Fibroblast of skin of left biceps (primary cell): Measurements from ENCODE around the gene PPME1.

Experiments used
- DNase-seq, 2 experiments: peaks; one replicate each; pipeline ENCODE4 v3.0.0-alpha.2; 2013; ENCODE audit warnings: low read depth in 2 of 2

The PPME1 gene

DNA sequence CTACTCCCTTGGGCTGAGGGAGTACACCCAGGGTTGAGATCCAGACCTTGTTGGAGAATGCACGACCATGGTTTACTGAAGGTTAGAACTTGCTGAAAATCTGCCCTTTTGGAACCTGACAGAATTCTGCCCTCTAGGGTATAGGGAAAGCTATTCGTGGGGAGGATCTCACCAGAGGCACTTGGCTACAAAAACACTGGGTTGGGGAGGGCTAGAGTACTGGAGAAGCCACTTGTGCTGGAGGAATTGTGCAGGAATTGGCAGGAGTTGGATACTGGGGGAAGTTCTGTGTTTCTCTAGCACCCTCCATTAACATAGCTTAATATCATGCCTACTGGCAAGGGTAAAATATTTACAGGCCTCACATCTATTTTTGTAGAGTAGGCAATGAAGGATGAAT lies 55.8 kb downstream of the PPME1 start:
- no peak for DNase-seq

DNA sequence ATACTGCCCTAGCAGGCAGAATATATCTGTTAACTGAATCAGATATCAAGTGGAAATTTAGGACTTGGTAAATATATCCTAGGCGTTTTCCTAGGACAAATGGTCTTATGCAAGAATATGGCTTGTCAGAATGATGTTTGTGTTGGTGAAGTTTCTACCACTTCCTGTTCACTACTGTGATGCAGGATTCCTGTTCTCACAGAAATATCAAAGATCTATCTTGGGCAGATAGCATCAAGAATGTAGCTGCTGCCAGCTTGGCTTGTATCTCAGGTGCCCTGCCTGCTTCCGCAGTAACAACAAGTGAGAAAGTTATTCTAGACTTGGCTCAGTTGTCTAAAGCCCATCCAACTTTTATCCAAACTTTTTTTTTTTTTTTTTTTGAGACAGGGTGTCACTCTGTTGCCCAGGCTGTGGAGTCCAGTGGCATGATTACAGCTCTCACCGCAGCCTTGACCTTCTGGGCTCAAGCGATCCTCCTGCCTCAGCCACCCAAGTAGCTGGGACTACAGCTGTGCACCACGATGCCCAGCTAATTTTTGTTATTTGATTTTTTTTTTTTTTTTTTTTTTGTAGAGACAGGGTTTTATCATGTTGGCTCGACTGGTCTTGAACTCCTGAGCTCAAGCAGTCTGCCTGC lies 61.3 kb downstream of the PPME1 start:
- no peak for DNase-seq

DNA sequence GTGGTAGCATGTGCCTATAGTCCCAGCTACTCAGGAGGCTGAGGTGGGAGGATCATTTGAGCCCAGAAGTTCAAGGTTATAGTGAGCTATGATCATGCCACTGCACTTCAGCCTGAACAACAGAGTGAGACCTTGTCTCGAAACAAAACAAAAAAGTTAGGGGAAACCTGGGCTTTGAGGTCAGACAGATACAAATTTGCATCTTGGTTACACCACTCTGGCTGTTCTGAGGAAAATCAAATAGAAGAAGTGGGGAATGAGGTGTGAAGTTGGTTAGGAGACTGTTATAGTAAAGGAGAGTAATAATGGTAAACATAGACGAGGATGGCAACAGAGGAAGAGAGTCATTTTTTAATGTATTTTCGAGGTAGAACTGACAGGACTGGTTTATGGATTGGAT lies 62.6 kb downstream of the PPME1 start:
- no peak for DNase-seq

DNA sequence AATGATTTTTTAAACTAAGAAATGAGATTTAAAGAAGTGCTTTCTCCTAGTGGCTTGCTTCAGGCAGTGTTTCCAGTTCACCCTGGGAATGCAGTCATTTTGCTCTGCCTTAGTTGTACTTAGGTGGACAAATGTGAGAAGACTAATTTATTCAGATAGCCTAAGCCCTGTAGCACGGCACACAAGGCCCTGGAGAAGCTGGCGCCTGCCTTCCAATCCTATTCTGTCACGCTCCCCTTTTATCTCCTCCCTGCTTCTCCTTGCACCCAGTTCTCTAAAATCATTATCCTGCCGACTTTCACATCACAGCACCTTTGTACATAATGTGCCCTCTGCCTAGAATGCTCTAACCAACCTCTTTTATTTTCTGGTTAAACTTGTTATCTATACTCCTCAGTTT lies 64.0 kb downstream of the PPME1 start:
- DNase-seq: no peak

DNA sequence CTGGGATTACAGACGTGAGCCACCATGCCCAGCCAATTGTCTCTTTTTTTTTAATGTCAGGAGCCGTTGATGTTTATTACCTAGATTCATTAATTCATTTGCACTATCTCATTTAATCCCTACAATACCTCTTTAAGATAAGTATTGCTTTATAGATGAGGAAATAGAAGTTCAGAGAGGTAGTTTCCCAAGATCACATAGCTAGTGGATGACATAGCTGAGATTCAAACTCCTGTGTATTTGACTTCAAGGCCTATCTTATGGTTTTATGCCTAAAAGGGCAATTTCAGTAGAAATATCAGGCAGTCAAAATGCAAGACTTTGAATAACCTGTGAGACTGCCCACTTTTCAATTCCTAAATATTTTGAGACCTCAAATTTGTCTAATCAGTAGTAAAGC lies 66.5 kb downstream of the PPME1 start:
- no peak for DNase-seq

DNA sequence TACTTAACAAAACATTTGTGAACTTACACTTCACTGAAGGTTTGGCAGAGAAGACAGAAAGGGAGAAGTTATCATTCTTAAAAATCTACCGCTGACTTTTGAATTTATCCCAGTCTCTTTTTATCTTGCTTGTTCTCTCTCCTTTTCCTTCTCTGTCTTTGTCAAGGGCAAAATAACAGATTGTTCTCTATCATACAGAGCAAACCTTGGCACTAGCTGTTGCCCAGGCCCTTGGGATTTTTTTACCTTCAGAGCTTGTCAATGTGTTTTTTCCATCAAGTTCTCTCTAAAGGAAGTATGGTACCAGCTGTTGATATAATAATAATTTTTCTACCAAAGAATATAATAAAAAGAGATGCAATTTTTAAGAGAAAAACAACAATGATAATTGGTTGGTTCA lies 67.2 kb downstream of the PPME1 start:
- DNase-seq: no peak

DNA sequence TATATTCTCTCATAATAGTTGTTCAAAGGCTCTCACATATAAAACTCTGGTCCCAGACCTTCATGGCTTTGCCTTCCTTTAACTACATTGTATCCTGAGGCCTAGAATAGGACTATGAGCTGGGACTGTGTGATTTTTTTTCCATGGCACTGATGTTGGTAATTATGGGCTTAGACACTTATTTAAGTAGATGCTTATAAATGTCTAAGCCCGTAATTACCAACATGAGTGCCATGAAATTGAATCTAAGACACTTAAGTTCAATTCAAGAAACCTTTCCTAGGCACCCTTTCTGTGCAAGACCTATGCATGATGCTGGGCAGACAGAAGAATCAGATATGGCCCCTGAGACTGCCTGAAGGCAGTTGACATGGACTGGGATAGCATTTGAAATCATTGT lies 77.4 kb downstream of the PPME1 start:
- DNase-seq: no peak

DNA sequence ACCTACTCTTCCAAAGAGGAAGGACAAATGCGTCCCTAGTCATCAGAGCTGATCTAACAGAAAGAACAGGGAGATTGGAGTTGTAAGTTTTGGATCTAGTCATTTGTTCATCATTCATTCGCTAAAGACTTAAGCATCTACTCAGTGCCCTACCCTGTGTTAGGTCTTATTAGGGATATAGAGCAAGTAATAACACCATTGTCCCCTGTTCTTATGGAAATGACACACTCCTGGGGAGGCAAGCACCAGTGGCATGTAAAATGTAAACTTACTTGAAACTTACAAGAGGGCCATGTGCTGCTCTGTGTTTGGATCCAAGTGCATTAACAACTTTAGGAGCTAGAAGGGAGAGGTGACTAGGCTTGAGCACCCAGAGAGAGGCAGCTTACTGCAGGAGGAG lies 78.4 kb downstream of the PPME1 start:
- DNase-seq: no peak

DNA sequence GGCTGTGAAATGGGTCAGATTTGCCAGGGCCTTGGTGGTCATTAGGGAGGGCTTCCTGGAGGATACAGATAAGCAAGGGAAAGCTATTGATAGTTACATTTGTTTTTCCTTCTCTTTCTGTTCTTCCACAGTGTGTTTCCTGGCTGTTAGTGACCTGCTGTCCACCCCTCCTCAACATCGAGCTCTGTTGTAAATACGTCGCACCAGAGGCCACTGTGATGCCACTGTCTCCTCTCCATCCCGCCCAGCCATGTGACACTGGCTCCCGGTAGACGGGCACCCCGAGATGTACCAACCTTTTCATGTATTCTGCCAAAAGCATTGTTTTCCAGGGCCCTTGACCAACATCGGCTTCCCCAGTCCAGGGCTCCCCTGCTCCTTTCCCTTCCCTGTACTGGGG lies 82.3 kb downstream of the PPME1 start:
- no peak for DNase-seq

DNA sequence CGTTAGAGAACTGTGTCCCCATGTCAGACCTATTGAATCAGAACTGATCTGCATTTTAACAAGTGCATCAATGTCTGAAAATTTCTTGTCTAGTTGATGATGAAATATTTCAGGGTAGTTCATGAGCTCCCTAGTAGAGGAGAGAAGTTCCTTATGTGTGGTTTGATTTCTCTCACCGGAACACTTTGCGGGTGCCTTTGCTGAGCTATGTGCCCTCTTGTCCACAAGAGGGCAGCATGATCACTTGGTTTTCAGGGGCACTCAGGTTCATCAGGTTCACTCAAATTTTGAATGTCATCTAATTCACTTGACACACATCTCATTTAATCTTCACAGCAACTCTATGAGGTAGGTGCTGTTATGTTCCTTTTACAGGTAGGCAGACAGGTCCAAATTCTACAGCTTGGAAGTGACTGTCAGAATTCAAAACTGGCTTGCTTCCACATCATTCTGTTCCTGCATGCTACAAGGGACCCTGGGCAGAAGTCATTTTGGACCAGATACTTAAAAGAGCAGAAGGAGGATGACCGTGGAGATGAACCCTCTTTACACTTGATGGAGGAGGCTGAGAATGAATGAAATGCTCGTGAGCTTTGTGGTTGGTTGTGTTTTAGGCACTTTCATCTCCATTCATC lies 84.8 kb downstream of the PPME1 start:
- peak in 1 of 2 experiments; percentile 23 for DNase-seq

DNA sequence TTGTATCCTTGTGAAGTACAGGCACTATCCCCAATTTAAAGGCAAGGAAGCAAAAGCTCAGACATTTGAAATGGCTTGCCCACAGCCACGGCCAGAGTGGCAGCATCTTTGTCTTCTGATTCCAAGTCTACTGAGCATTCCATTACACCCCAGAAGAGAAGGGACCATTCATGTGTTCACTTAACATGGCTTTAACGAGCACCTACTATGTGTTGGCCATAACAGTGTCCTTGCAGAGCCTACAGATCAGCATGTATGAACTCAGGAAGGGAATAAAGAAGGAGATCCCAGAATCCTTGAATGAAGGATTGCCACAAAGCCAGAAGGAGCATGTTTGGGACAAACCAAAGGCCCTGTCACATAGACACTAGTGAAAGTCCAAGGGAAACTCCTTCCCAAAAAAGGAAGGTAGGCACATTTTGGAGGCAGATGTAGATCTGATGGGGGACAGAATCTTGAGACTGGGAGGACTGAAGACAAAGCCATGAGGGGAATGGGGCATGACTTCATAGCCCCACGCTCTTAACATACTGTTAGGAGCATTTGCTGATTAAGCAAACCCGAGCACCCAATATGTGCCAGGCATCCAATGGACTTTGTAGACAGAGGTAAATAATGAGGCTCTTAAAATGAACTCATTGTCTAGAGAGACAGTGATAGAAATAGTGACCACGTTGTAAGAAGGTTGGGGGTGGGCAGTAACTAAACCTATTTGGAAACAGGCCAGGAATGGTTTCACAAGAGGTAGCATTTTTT lies 85.5 kb downstream of the PPME1 start:
- DNase-seq: no peak

DNA sequence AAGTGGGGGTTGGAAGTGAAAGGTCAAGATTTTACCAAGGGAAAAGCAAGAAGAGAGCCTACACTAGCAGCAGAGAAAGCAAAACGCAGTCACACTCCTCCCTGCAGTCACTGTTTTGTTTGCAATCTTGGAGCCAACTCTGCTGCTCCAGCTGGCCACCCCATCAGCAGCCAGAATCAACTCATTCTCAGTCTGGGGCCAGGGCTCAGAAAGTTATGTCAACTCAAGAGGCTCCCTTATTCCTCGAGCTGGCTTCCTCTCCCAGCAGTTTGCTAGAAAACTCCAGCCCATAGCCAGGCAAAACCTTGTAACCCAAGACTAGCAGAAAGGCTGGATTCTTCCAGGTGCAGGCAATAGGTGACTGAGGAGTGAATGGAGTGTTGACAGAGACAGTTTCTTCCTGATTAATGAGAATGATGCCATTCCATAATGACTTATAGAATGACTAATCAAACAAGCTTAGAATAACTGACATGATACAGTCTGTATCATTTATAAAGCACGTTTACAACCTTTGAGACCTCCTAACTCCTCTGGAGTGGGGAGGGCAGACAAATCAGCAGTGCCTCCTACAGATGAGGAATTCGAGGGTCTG lies 87.0 kb downstream of the PPME1 start:
- peak in 1 of 2 experiments; percentile 5 for DNase-seq

DNA sequence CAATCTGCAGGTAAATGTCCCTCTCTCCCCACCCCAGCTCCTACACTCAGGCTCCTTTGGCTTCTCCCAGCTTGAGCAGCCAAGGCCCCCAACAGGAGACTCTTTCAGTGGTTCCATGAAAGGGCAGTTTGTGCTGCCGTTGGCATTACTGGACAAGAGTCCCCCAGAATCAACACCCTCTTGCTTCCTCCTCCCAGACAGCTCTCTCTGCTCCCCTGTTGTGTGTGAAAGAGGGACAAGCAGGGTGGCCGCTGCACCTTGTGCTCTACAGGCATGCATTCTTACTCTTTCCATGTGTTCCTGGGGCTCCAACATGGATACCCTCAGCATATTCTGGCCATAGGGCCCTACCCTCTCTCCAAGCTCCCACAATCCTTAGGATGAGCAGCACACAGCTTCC lies 91.6 kb downstream of the PPME1 start:
- no peak for DNase-seq

DNA sequence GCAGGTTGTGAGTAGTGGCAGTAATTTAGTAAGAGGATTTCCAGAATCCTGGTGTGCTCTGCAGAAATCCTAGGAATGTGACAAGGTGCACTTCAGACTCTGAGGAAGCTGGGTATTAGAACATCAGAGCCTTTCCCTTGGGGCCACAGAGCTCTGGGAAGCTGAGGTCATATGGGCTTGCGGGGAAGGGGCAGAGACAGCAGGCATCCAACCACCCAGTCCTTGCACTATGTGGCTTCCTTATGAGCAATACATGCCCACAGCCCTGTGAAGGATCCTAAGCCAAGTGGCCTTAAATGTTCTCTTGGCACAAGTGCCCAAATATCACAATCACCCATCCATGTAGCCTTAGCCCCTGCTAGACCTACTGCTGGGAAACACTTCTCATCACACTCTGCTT lies 94.2 kb downstream of the PPME1 start:
- DNase-seq: no peak

DNA sequence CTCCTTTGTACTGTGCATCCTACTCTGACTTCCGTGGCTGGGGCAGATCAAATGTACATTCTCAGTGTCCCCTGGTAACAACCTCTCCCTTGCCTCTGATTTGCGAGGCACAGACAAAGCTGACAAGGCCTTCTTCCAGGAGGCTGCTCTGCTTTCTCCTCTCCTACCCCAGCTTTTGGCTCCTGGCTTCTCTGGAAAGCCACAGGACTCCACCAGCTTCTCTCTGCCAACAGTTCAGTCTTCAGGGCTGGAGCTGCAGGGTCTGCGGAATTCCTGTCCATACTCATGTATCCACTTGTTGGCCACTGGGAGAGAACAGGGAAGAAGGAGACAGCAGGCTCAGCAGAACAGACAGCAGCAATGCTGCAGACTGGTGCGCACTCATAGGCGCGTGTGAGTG lies 95.9 kb downstream of the PPME1 start:
- no peak for DNase-seq

DNA sequence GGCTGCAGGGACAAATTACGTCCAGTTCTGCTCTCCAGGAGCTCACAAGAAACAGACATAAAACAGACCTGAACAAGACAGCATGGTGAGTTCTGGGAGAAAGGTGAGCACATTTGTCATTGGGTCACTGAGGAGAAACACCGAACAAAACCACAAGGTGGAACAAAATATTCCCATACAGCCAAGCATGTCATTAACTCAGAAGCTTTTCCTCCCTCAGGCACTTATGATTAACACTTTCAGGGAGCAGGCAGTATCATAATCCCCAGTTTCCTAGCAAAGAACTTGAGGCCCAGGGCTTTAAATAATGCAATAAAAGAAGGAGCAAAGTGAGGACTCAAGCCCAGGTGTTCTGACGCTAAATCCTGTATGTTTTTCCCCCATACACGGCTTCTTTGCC lies 97.4 kb downstream of the PPME1 start:
- DNase-seq: no peak

DNA sequence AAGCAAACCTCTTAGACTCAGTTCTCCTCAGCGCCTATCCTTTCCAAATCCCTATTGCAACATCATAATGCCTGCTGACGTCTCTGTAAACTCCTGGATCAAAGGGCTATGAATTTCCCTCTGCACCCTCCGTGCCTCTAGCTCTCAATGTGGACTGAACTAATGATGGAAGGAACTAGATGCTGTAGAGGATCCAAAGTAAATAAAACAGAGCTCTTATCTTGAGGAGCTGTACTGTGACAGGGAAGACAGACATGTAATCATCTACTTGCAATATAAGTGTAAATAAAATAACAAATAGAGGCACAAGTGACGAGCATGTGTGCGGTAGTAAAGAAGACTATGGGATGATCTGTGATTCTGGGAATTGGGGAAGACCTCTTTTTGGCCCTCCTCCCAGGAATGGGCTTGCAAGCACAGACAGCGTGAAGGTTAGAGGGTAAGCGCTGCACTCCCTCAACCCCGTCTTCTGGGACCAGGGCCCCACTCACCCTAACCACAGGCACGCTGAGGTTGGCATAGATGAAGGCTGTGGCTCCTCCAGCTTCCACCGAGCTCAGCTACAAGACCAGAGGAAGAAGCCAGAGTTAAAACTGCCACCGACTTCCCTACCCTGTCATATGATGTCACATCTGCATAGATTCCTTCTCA lies 98.2 kb downstream of the PPME1 start:
- no peak for DNase-seq

DNA sequence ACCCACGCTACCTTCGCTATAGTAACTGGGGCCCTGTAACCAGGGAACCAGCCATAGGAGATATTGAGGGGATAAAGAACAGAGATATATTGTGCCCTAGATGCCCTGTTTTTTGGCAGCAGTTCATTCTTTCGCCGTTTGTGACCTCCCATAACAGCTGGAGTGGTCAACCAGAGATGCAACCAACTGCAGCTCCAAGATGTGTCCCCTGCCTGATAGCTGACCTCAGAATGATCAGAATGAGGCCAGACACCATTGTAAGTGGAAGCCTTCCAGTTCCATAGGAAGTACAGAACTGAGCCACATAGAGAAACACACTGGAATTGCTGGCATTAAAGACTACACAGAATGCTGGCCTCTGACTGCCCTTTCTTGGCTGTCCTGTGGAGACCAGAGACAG lies 101.2 kb downstream of the PPME1 start:
- no peak for DNase-seq

DNA sequence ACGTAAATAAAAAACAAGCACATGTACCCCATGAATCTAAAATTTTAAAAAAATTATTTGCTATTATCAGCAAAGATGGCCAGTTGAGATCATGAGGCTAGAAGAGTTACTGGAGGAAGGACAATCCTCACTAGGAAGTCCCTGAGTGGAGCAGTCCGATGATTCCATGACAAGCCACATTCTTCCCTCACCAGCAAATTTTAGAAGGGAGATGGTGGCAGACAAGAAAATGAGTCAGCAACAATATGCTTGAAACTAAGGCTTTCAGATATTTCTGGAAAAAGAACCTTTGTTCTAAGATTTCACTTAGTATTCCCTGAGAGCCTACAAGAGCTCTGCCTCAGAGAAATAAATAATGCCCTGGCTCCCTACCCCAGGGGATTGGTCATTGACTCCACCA lies 105.5 kb downstream of the PPME1 start:
- DNase-seq: no peak

DNA sequence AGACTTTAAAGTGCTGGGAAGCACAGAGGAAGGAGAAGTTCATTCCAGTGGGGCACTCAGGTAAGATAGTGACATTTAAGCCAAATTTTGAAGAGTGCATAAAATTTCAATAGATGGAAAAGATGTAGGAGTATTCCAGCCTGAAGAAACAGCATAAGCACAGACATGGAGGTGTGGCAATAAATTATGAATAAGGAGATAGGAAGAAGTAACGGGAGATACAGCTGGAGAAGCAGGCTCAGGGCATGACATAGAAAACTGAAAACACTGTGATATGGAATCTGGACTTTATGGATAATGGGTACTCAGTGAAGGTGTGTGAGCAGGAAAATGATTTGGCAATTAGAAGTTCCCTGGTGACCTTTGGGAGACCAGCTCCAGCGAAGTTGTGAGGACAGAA lies 107.0 kb downstream of the PPME1 start:
- DNase-seq: no peak

DNA sequence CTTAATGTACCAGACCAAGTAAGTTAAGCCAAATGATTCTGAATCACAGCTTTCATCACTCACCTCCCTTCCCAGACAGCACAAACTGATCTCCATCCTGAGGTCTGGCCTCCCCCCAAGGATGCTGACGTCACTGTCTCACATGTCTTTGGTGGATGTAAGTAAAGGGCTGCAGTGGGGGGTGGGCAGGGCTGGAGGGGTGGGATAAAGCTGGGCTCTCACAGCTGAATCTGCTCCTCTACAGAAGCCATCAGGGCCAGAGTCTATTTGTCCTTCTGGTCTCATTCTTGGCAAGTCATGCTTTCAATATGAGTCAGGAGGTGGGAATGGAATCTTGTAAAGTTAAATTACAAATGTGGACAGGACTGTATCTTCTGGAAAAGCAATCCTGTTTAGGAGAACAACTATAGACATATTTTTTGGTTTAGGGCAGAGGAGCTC lies 107.7 kb downstream of the PPME1 start:
- peak; percentile 99 for DNase-seq

DNA sequence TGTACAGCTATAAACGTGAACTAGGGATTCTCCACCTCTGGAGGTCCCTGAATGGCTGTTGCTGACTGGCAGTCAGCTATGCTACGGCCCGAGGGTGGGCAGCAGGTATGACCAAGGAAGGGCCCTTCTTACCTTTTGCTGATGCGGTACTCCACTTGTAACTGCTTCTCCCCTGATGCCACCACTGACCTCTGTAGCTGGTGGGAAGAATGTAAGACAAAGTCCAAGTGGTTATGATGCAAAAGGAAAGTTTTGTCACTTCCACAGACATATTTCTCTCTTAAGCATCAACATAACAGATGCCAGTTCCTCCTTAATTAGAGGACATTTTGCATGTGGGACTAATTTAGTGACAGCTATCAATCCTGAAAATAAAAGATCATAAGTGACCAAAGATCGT lies 108.2 kb downstream of the PPME1 start:
- no peak for DNase-seq
